ENCODE data around the gene EPAS1.
"Not testable (repeated sequence)": the region's sequence is repeated elsewhere in the genome, so short reads cannot be mapped to it uniquely, and the experiment has no call there.

The EPAS1 gene

GRCh38 chr2:46386763-46387162, 89.6 kb downstream of the EPAS1 start:
- Histone ChIP-seq H3K4me1 (ENCODE audit: insufficient read depth, low read length) (no peaks in the 10 kb centered on the region), H3K4me3 (ENCODE audit: low read length) (no peak overlapping the region), H2AFZ (ENCODE audit: low read depth, low read length) (no peak overlapping the region), H3K27me3 (ENCODE audit: insufficient read depth, low read length) (no peaks in the 10 kb centered on the region), H3K36me3 (ENCODE audit: insufficient read depth, low read length) (no peaks in the 10 kb centered on the region), H3K9me3 (ENCODE audit: low read length) (no peaks in the 10 kb centered on the region)

GRCh38 chr2:46387292-46387691, 90.1 kb downstream of the EPAS1 start:
- no peak overlapping the region for H3K4me3 ChIP-seq (ENCODE audit: low read length)
- no peaks in the 10 kb centered on the region for H3K36me3 ChIP-seq (ENCODE audit: insufficient read depth, low read length)
- no peaks in the 10 kb centered on the region for H3K9me3 ChIP-seq (ENCODE audit: low read length)
- H2AFZ ChIP-seq (ENCODE audit: low read depth, low read length), result no peak overlapping the region
- H3K27me3 ChIP-seq (ENCODE audit: insufficient read depth, low read length), result no peaks in the 10 kb centered on the region
- H3K4me1 ChIP-seq (ENCODE audit: insufficient read depth, low read length), result no peaks in the 10 kb centered on the region

DNA sequence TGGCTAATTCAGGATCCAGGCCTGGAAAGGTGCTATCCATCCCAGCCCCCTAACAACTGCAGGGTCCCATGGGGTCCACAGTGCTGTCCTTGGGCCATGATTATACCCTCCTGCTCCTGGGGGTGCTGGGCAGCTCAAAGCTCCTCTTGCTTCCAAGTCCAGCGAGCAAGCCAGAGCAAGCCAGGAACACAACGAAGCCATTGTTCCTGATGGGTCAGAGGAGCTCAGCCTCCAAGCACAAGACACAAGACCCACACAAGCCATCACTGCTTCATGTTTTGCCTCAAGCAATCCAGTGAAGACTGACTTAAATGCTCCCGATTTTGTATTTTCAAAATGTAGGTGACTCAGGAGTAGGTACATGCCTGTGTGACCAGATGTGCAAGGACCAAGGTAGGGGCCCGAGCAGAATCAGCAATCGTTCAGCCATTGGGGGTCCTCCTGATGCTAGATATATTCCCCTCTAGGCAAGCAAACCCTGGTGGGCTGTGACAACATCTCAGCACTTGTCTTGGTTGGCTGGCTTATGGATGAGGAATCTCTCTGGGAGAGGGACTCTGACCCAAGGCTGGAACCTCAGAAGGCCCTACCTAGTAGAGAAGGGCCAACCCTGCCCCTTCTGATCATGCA, 90.8 kb downstream of the EPAS1 start:
- no peak overlapping the region for H2AFZ ChIP-seq (ENCODE audit: low read depth, low read length)
- no peaks in the 10 kb centered on the region for H3K9me3 ChIP-seq (ENCODE audit: low read length)
- no peak overlapping the region for H3K4me3 ChIP-seq (ENCODE audit: low read length)
- no peaks in the 10 kb centered on the region for H3K27me3 ChIP-seq (ENCODE audit: insufficient read depth, low read length)
- no peaks in the 10 kb centered on the region for H3K36me3 ChIP-seq (ENCODE audit: insufficient read depth, low read length)
- H3K4me1 ChIP-seq (ENCODE audit: insufficient read depth, low read length), result no peaks in the 10 kb centered on the region

GRCh38 chr2:46388881-46389280, 91.7 kb downstream of the EPAS1 start:
- H2AFZ ChIP-seq (ENCODE audit: low read depth, low read length), result no peak overlapping the region
- no peak overlapping the region for H3K4me3 ChIP-seq (ENCODE audit: low read length)
- H3K4me1 ChIP-seq (ENCODE audit: insufficient read depth, low read length), result no peaks in the 10 kb centered on the region
- no peaks in the 10 kb centered on the region for H3K36me3 ChIP-seq (ENCODE audit: insufficient read depth, low read length)
- H3K9me3 ChIP-seq (ENCODE audit: low read length), result no peaks in the 10 kb centered on the region
- H3K27me3 ChIP-seq (ENCODE audit: insufficient read depth, low read length), result no peaks in the 10 kb centered on the region

GRCh38 chr2:46389417-46389916, 92.3 kb downstream of the EPAS1 start:
- no peaks in the 10 kb centered on the region for H3K36me3 ChIP-seq (ENCODE audit: insufficient read depth, low read length)
- no peak overlapping the region for H2AFZ ChIP-seq (ENCODE audit: low read depth, low read length)
- no peaks in the 10 kb centered on the region for H3K4me1 ChIP-seq (ENCODE audit: insufficient read depth, low read length)
- H3K9me3 ChIP-seq (ENCODE audit: low read length), result no peaks in the 10 kb centered on the region
- H3K4me3 ChIP-seq (ENCODE audit: low read length), result no peak overlapping the region
- H3K27me3 ChIP-seq (ENCODE audit: insufficient read depth, low read length), result no peaks in the 10 kb centered on the region

- no peaks in the 10 kb centered on the region for H3K4me1 ChIP-seq (ENCODE audit: insufficient read depth, low read length)
- peaks cover 4% of the 10 kb centered on the region for H3K27me3 ChIP-seq (ENCODE audit: insufficient read depth, low read length)
- H2AFZ ChIP-seq (ENCODE audit: low read depth, low read length), result no peak overlapping the region
- no peaks in the 10 kb centered on the region for H3K36me3 ChIP-seq (ENCODE audit: insufficient read depth, low read length)
- H3K4me3 ChIP-seq (ENCODE audit: low read length), result no peak overlapping the region
- H3K9me3 ChIP-seq (ENCODE audit: low read length), result no peaks in the 10 kb centered on the region
Observed at GRCh38 chr2:46390036-46390435, 92.8 kb downstream of the EPAS1 start.

GRCh38 chr2:46390901-46391395, 93.7 kb downstream of the EPAS1 start:
- no peaks in the 10 kb centered on the region for H3K36me3 ChIP-seq (ENCODE audit: insufficient read depth, low read length)
- H3K4me3 ChIP-seq (ENCODE audit: low read length), result no peak overlapping the region
- peaks cover 4% of the 10 kb centered on the region for H3K27me3 ChIP-seq (ENCODE audit: insufficient read depth, low read length)
- H3K4me1 ChIP-seq (ENCODE audit: insufficient read depth, low read length), result no peaks in the 10 kb centered on the region
- H2AFZ ChIP-seq (ENCODE audit: low read depth, low read length), result no peak overlapping the region
- H3K9me3 ChIP-seq (ENCODE audit: low read length), result no peaks in the 10 kb centered on the region

- peaks cover 4% of the 10 kb centered on the region for H3K27me3 ChIP-seq (ENCODE audit: insufficient read depth, low read length)
- no peak overlapping the region for H3K4me3 ChIP-seq (ENCODE audit: low read length)
Observed at GRCh38 chr2:46392561-46393346, 95.5 kb downstream of the EPAS1 start.

GRCh38 chr2:46393347-46393820, 96.2 kb downstream of the EPAS1 start:
- no peak overlapping the region for H2AFZ ChIP-seq (ENCODE audit: low read depth, low read length)
- no peaks in the 10 kb centered on the region for H3K4me1 ChIP-seq (ENCODE audit: insufficient read depth, low read length)
- no peaks in the 10 kb centered on the region for H3K9me3 ChIP-seq (ENCODE audit: low read length)
- no peak overlapping the region for H3K4me3 ChIP-seq (ENCODE audit: low read length)
- peaks cover 4% of the 10 kb centered on the region for H3K27me3 ChIP-seq (ENCODE audit: insufficient read depth, low read length)
- H3K36me3 ChIP-seq (ENCODE audit: insufficient read depth, low read length), result no peaks in the 10 kb centered on the region

More at GRCh38 chr2:46392561-46393346, 95.5 kb downstream of the EPAS1 start:
- H3K36me3 ChIP-seq (ENCODE audit: insufficient read depth, low read length), result no peaks in the 10 kb centered on the region
- no peaks in the 10 kb centered on the region for H3K4me1 ChIP-seq (ENCODE audit: insufficient read depth, low read length)
- H3K9me3 ChIP-seq (ENCODE audit: low read length), result no peaks in the 10 kb centered on the region
- H2AFZ ChIP-seq (ENCODE audit: low read depth, low read length), result no peak overlapping the region

DNA sequence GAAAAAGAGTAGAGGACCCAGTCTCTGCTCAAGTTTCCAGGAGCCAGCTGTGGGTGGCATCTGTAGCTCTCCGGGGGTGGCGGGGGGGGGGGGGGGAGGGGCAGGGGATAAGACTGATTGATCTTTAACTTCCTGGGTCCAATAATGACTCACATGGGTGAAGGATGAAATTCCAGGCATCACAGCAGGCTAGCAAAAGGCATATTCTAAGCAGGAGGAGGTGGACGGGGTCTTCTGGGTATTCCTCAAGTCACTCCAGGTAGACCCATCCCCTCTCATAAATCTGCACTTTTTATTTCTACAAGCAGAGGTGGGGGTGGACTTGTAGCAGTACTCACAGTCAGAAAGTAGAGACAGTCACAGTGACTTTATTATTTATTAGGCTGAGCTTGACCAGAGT, 96.7 kb downstream of the EPAS1 start:
- no peaks in the 10 kb centered on the region for H3K9me3 ChIP-seq (ENCODE audit: low read length)

DNA sequence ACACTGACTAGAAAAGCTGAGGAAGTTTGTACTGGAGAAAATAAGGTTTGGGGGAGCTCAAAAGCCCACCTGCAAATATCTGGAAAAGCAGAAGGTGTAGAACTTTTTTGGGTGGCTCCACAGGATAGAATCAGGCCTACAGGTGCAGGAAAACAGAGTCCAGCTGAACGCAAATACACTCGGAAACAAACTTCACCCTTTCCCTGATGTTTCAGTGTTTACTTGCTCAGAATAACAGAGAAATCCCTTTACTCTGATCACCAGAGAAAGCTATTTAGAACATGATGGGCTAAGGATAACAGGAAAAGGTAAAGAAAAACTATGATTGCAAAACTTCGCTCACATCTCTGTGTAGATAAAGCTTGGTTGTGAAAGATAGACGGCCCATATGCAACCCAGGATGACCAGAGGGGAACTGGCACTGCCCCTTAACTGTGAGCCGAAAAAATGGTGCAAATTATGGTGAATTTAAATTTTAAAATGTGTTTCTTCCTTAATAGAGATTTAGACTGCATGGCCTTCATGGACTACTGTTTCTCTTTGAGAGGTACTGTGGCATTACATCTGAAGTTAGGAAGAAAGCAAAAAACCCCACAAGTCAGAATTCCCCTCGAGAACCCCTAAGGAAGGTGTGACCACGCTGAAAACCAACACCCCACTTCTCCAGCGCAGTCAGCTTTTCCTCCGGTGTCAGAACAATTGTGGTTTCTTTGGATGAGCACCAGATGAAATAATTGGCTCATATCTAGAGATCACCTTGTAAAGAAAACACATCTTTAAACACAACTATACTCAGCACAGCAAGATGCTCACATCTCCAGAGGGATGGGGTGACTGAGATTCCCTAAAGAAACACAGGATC, 97.7 kb downstream of the EPAS1 start:
- H3K36me3 ChIP-seq (ENCODE audit: insufficient read depth, low read length), result no peaks in the 10 kb centered on the region
- H3K27me3 ChIP-seq (ENCODE audit: insufficient read depth, low read length), result peaks cover 4% of the 10 kb centered on the region
- no peaks in the 10 kb centered on the region for H3K4me1 ChIP-seq (ENCODE audit: insufficient read depth, low read length)
- no peaks in the 10 kb centered on the region for H3K9me3 ChIP-seq (ENCODE audit: low read length)
- H2AFZ ChIP-seq (ENCODE audit: low read depth, low read length), result no peak overlapping the region
- no peak overlapping the region for H3K4me3 ChIP-seq (ENCODE audit: low read length)

More for the DNA sequence above, 96.7 kb downstream of the EPAS1 start:
- Histone ChIP-seq H3K4me1 (ENCODE audit: insufficient read depth, low read length) (no peaks in the 10 kb centered on the region), H3K4me3 (ENCODE audit: low read length) (no peak overlapping the region), H2AFZ (ENCODE audit: low read depth, low read length) (no peak overlapping the region), H3K36me3 (ENCODE audit: insufficient read depth, low read length) (no peaks in the 10 kb centered on the region), H3K27me3 (ENCODE audit: insufficient read depth, low read length) (peaks cover 4% of the 10 kb centered on the region)

GRCh38 chr2:46395730-46396129, 98.5 kb downstream of the EPAS1 start:
- not testable (repeated sequence) for H3K27me3 ChIP-seq (ENCODE audit: insufficient read depth, low read length); H2AFZ ChIP-seq (ENCODE audit: low read depth, low read length)

DNA sequence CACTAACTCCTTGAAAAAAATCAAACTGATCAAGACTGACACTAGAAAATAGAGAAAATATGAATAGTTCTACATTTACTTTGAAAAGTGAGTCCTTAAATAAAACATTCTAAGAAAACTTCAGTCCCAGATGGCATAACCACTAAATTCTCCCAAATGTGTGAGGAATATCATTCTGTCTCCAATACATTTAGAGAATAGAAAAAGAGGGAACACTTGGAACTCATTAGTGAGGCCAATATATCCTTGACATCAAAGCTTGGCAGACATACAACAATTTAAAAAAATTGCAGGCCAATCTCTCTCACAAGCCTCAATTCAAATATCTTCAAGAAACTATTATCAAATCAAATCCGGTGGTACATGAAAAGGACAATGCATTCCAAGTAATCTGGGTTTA, 102.8 kb downstream of the EPAS1 start:
- Histone ChIP-seq H3K27me3 (ENCODE audit: insufficient read depth, low read length) (peaks cover under 1% of the 10 kb centered on the region), H3K4me1 (ENCODE audit: insufficient read depth, low read length) (no peaks in the 10 kb centered on the region), H3K36me3 (ENCODE audit: insufficient read depth, low read length) (no peaks in the 10 kb centered on the region), H3K4me3 (ENCODE audit: low read length) (no peak overlapping the region), H3K9me3 (ENCODE audit: low read length) (no peaks in the 10 kb centered on the region), H2AFZ (ENCODE audit: low read depth, low read length) (no peak overlapping the region)

More at GRCh38 chr2:46395730-46396129, 98.5 kb downstream of the EPAS1 start:
- not testable (repeated sequence) for H3K4me1 ChIP-seq (ENCODE audit: insufficient read depth, low read length); H3K36me3 ChIP-seq (ENCODE audit: insufficient read depth, low read length); H3K4me3 ChIP-seq (ENCODE audit: low read length); H3K9me3 ChIP-seq (ENCODE audit: low read length)
